Hepatocyte (in vitro differentiated cells): ENCODE data around the gene GGNBP2. TPM values are rescaled to one million over a fixed set of nuclear protein-coding genes. Genes with fewer than 3 reads are reported as not detected.

Experiments used
- DNase-seq: peaks from one replicate; pipeline ENCODE4 v3.0.0-alpha.2; 2016; ENCODE audit warnings: low spot score
- H2AFZ ChIP-seq: fragments of 200-600 bp; sonication (generic); 2 replicates; pipeline ENCODE4 v1.6.0; 2016; ENCODE audit warnings: antibody characterized with exemption, mild to moderate bottlenecking
- H3K27ac ChIP-seq: fragments of 200-600 bp; sonication (generic); 2 replicates; pipeline ENCODE4 v1.5.1; 2016; ENCODE audit warnings: mild to moderate bottlenecking
- H3K27me3 ChIP-seq: fragments of 200-600 bp; sonication (generic); 2 replicates; pipeline ENCODE4 v1.6.1; 2016
- H3K36me3 ChIP-seq: fragments of 200-600 bp; sonication (generic); replicated peaks from 2 replicates; pipeline ENCODE4 v1.5.1; 2016; ENCODE audit warnings: low read depth; ENCODE audit not compliant: insufficient read depth
- H3K4me1 ChIP-seq: fragments of 200-600 bp; sonication (generic); 2 replicates; pipeline ENCODE4 v1.5.1; 2016; ENCODE audit warnings: mild to moderate bottlenecking, moderate library complexity; ENCODE audit not compliant: insufficient read depth
- H3K4me2 ChIP-seq: fragments of 200-600 bp; sonication (generic); 2 replicates; pipeline ENCODE4 v1.6.0; 2016
- H3K4me3 ChIP-seq: fragments of 200-600 bp; sonication (generic); 2 replicates; pipeline ENCODE4 v1.5.1; 2016; ENCODE audit warnings: mild to moderate bottlenecking
- H3K79me2 ChIP-seq: fragments of 200-600 bp; sonication (generic); 2 replicates; pipeline ENCODE4 v1.6.0; 2017; ENCODE audit warnings: mild to moderate bottlenecking
- H3K9me2 ChIP-seq: fragments of 200-600 bp; sonication (generic); replicated peaks from 2 replicates; pipeline ENCODE4 v1.6.0; 2017; ENCODE audit warnings: mild to moderate bottlenecking; ENCODE audit not compliant: insufficient read depth
- H3K9me3 ChIP-seq: fragments of 200-600 bp; sonication (generic); 2 replicates; pipeline ENCODE4 v1.5.1; 2016; ENCODE audit warnings: low read depth, mild to moderate bottlenecking
- H4K20me1 ChIP-seq: fragments of 200-600 bp; sonication (generic); 2 replicates; pipeline ENCODE4 v1.6.0; 2016; ENCODE audit warnings: mild to moderate bottlenecking; ENCODE audit not compliant: insufficient read depth, poor library complexity, severe bottlenecking
- EZH2 ChIP-seq: fragments of 200-600 bp; sonication (generic); IDR thresholded peaks from 2 replicates; pipeline ENCODE4 v1.6.1; 2016; ENCODE audit warnings: antibody characterized with exemption, mild to moderate bottlenecking, borderline replicate concordance
- EZH2phosphoT487 ChIP-seq: fragments of 200-600 bp; sonication (generic); IDR thresholded peaks from one replicate; pipeline ENCODE4 v1.6.1; 2018; ENCODE audit warnings: antibody characterized with exemption, mild to moderate bottlenecking, low read depth, moderate library complexity; ENCODE audit not compliant: unreplicated experiment, severe bottlenecking
- WGBS: methylation state at CpG from one replicate; pipeline ENCODE4 v1.1.6; 2016; ENCODE audit warnings: low lambda C conversion rate; ENCODE audit errors: missing lambda C conversion rate; 5-methylcytosine and 5-hydroxymethylcytosine counted together
- polyA plus RNA-seq: library from polyadenylated mRNA; unstranded; fragments of >200 nt; fragmentation: Nextera tagmentation; extraction: Ambion mirVana; gene quantifications from 2 replicates; pipeline ENCODE4 v1.2.1, GENCODE V29; 2016
- total RNA-seq: library from RNA; depleted of rRNA; stranded (reverse); fragments of >200 nt; gene quantifications from 2 replicates; pipeline ENCODE4 v1.2.3, GENCODE V29; 2014
- TF ChIP-seq, protein P1 (sequence below): fragments of 200-600 bp; sonication (generic); IDR thresholded peaks from 2 replicates; pipeline ENCODE4 v1.5.1; 2016; ENCODE audit warnings: antibody characterized with exemption, mild to moderate bottlenecking; ENCODE audit not compliant: poor library complexity

Gene GGNBP2
- total and polyA plus RNA-seq, 2 experiments from 2014 or later, result 52.2 to 79.9 TPM

DNA sequence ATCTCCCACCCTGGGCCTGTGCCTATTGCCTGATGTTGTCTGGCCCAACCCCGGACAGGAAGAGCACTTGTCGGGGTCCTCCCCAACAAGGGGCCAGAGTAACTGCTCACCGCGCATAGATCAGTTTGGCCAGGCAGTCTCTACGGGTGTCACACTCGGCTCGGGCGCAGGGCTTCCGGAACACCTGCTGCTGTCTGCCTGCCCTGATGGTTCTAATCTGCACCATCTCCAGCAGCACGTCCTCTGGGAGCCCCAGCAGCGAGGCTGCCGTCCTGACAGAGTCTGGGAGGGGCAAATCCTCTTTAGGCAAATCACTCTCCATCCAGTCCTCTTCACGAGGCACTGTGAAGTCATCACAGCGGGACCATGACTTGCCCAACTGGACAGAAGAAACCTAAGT is 34.1 kb upstream of the GGNBP2 start:
- H3K36me3 ChIP-seq, result no peaks in the 10 kb centered on the region
- H3K27me3 ChIP-seq, result no peaks in the 10 kb centered on the region
- no peaks in the 10 kb centered on the region for H4K20me1 ChIP-seq
- H3K27ac ChIP-seq, result no peak overlapping the region
- DNase-seq, result no peak
- H3K79me2 ChIP-seq, result no peaks in the 10 kb centered on the region
- no peak overlapping the region for H3K4me3 ChIP-seq
- no peak overlapping the region for H2AFZ ChIP-seq
- TF ChIP-seq EZH2, result no peak
- TF ChIP-seq, protein P1, sequence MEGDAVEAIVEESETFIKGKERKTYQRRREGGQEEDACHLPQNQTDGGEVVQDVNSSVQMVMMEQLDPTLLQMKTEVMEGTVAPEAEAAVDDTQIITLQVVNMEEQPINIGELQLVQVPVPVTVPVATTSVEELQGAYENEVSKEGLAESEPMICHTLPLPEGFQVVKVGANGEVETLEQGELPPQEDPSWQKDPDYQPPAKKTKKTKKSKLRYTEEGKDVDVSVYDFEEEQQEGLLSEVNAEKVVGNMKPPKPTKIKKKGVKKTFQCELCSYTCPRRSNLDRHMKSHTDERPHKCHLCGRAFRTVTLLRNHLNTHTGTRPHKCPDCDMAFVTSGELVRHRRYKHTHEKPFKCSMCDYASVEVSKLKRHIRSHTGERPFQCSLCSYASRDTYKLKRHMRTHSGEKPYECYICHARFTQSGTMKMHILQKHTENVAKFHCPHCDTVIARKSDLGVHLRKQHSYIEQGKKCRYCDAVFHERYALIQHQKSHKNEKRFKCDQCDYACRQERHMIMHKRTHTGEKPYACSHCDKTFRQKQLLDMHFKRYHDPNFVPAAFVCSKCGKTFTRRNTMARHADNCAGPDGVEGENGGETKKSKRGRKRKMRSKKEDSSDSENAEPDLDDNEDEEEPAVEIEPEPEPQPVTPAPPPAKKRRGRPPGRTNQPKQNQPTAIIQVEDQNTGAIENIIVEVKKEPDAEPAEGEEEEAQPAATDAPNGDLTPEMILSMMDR, result no peak
- no peak for TF ChIP-seq EZH2phosphoT487
- 90% methylated on average over 14 of the region's 14 CpGs for WGBS
- no peak overlapping the region for H3K4me2 ChIP-seq
- H3K9me2 ChIP-seq, result no peaks in the 10 kb centered on the region
- H3K4me1 ChIP-seq, result no peaks in the 10 kb centered on the region
- H3K9me3 ChIP-seq, result no peaks in the 10 kb centered on the region

DNA sequence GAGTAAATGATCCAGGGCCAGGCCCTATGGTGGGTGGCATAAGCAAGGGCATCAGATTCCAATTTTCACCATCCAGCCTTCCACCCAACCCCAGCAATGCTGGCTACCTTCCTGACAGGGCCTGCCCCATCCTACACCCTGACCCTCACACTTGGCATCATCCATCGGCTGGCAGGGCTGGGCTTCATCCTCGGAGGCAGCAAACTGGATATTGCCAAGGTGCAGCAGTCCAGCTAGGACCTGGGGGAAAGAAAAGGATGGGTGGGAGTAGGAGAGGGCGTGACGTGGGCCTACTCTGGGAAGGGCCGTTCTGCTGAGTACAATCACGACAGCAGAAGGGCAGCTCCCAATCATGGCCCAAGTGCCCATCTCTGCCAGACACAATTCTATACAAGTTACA is 33.5 kb upstream of the GGNBP2 start:
- Histone ChIP-seq H3K4me3 (no peak overlapping the region), H3K27ac (no peak overlapping the region), H3K4me1 (no peaks in the 10 kb centered on the region), H4K20me1 (no peaks in the 10 kb centered on the region), H3K79me2 (no peaks in the 10 kb centered on the region), H2AFZ (no peak overlapping the region), H3K36me3 (no peaks in the 10 kb centered on the region), H3K9me3 (no peaks in the 10 kb centered on the region), H3K27me3 (no peaks in the 10 kb centered on the region), H3K9me2 (no peaks in the 10 kb centered on the region), H3K4me2 (no peak overlapping the region)
- no peak for DNase-seq
- WGBS, result 98% methylated on average over 6 of the region's 6 CpGs
- TF ChIP-seq EZH2, result no peak
- TF ChIP-seq, protein P1, result no peak
- TF ChIP-seq EZH2phosphoT487, result no peak

DNA sequence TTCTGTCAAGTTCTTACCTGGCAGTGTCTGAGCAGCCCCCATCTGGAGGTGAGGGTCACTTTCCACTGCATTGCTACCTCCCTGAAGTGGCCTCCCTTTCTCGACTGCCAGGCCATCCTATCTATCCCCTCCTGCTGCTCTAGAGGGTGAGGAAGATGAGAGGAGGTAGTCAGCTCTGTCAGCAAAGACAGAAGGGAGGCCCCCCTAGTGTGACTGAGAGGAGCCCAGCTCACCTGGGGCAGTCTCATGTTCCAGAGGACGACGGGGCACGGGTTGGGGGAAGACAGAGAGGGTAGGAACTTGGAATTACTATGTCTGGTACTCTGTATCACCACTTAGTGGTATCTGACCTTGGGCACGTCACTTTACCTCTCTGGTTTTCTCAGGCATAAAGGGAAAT is 32.1 kb upstream of the GGNBP2 start:
- Histone ChIP-seq H3K27me3 (no peaks in the 10 kb centered on the region), H3K9me2 (no peaks in the 10 kb centered on the region), H3K27ac (no peak overlapping the region), H2AFZ (no peak overlapping the region), H4K20me1 (no peaks in the 10 kb centered on the region), H3K4me1 (no peaks in the 10 kb centered on the region), H3K36me3 (no peaks in the 10 kb centered on the region), H3K4me2 (no peak overlapping the region), H3K4me3 (no peak overlapping the region), H3K79me2 (no peaks in the 10 kb centered on the region), H3K9me3 (no peaks in the 10 kb centered on the region)
- no peak for TF ChIP-seq EZH2
- TF ChIP-seq, protein P1, result no peak
- no peak for TF ChIP-seq EZH2phosphoT487
- 94% methylated on average over 5 of the region's 5 CpGs for WGBS
- no peak for DNase-seq

DNA sequence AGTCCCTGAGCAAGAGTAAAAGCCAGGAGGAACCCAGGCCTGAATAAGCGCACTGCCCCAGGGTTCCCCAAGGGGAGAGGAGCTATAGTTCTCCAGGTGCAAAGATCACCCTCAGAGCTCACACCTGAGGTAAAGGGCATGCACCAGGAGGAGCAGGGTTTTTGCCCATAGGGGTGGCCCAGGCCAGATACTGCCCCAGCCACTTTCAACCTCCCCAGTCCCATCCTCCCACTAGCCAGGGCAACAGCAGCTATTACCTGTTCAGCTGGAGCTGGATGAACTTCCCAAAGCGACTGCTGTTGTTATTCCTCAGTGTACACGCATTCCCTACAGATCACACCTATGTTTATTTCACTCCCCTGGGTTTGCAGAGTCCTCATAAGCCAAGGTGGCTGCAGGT is 29.9 kb upstream of the GGNBP2 start:
- no peak overlapping the region for H3K4me2 ChIP-seq
- H3K27ac ChIP-seq, result no peak overlapping the region
- H2AFZ ChIP-seq, result no peak overlapping the region
- H3K9me2 ChIP-seq, result no peaks in the 10 kb centered on the region
- no peaks in the 10 kb centered on the region for H3K79me2 ChIP-seq
- no peaks in the 10 kb centered on the region for H3K9me3 ChIP-seq
- no peaks in the 10 kb centered on the region for H3K36me3 ChIP-seq
- no peaks in the 10 kb centered on the region for H3K27me3 ChIP-seq
- H3K4me3 ChIP-seq, result no peak overlapping the region
- 97% methylated on average over 3 of the region's 3 CpGs for WGBS
- no peak for DNase-seq
- H3K4me1 ChIP-seq, result no peaks in the 10 kb centered on the region
- TF ChIP-seq EZH2phosphoT487 (no peak), EZH2 (no peak)
- TF ChIP-seq, protein P1, result no peak
- no peaks in the 10 kb centered on the region for H4K20me1 ChIP-seq
